Cardiac septum (tissue), 1 donor: ENCODE results near the gene ENPP7. TPM values are rescaled to one million over a fixed set of nuclear protein-coding genes. Genes with fewer than 3 reads are reported as not detected.
"Not testable (repeated sequence)": the region's sequence is repeated elsewhere in the genome, so short reads cannot be mapped to it uniquely, and the experiment has no call there.

Source experiments
- DNase-seq: peaks from one replicate; pipeline ENCODE4 v3.0.0-alpha.2; 2020; ENCODE audit warnings: low spot score
- intact Hi-C: fragments of 100-400 bp; cut with DNase I; formaldehyde crosslinking; loops from one replicate; pipeline ENCODE4 v1.14.0; 2022
- total RNA-seq: library from RNA; stranded (reverse); fragmentation: NEBNext Ultra II Directional; extraction: Animal tissue kit (Norgen Biotek cat#: 25700); gene quantifications from one replicate; pipeline ENCODE4 v1.2.1, GENCODE V29; 2021
- donor health status: DM: no; HTN: no; CAD: no.

The ENPP7 gene
- total RNA-seq, 1 donor from 2014 or later = not detected

GRCh38 chr17:79743614-79744013 is 12.9 kb downstream of the ENPP7 start:
- intact Hi-C loops = loop anchor here (5.0 kb wide), 1 partner anchor 249 kb away; no protein-coding TSS in a partner anchor

GRCh38 chr17:79745641-79746105 is 14.9 kb downstream of the ENPP7 start:
- intact Hi-C loops = loop anchor here (5.0 kb wide), 2 partner anchors 57 to 227 kb away; no protein-coding TSS in a partner anchor
- no peak for DNase-seq

More at GRCh38 chr17:79743614-79744013, 12.9 kb downstream of the ENPP7 start:
- no peak for DNase-seq

GRCh38 chr17:79746889-79747507 is 16.3 kb downstream of the ENPP7 start:
- intact Hi-C loops = loop anchor here (5.0 kb wide), 2 partner anchors 55 to 225 kb away; no protein-coding TSS in a partner anchor
- no peak for DNase-seq

GRCh38 chr17:79747508-79748294 is 17.0 kb downstream of the ENPP7 start:
- intact Hi-C loops = loop anchor here (5.0 kb wide), 2 partner anchors 55 to 225 kb away; no protein-coding TSS in a partner anchor
- no peak for DNase-seq

- DNase-seq = no peak
- intact Hi-C loops = loop anchor here (5.0 kb wide), 2 partner anchors 54 to 224 kb away; no protein-coding TSS in a partner anchor
These were observed 17.8 kb downstream of the ENPP7 start for GRCh38 chr17:79748295-79749099.

- DNase-seq = no peak
- intact Hi-C loops = loop anchor here (5.0 kb wide), 2 partner anchors 53 to 223 kb away; no protein-coding TSS in a partner anchor
These were observed 18.5 kb downstream of the ENPP7 start for GRCh38 chr17:79749156-79749815.

- DNase-seq = no peak
- intact Hi-C loops = loop anchor here (5.0 kb wide), 2 partner anchors 52 to 222 kb away; no protein-coding TSS in a partner anchor
These were observed 19.2 kb downstream of the ENPP7 start for GRCh38 chr17:79749958-79750357.

- intact Hi-C loops = no loop called here
- DNase-seq = no peak
These were observed 20.2 kb downstream of the ENPP7 start for GRCh38 chr17:79750650-79751545.

GRCh38 chr17:79752175-79752574 is 21.4 kb downstream of the ENPP7 start:
- intact Hi-C loops = no loop called here
- DNase-seq = no peak

GRCh38 chr17:79754370-79754769 is 23.6 kb downstream of the ENPP7 start:
- no peak for DNase-seq
- intact Hi-C loops = no loop called here

GRCh38 chr17:79754903-79755302 is 24.2 kb downstream of the ENPP7 start:
- DNase-seq, intact Hi-C loops: not testable (repeated sequence)

GRCh38 chr17:79755591-79755990 is 24.8 kb downstream of the ENPP7 start:
- DNase-seq = no peak
- intact Hi-C loops = no loop called here

GRCh38 chr17:79757140-79757745 is 26.5 kb downstream of the ENPP7 start:
- no peak for DNase-seq
- intact Hi-C loops = no loop called here

- DNase-seq = no peak
- intact Hi-C loops = no loop called here
These were observed 27.5 kb downstream of the ENPP7 start for GRCh38 chr17:79758271-79758670.

GRCh38 chr17:79760197-79760906 is 29.6 kb downstream of the ENPP7 start:
- DNase-seq = no peak
- intact Hi-C loops = no loop called here

GRCh38 chr17:79761894-79762589 is 31.3 kb downstream of the ENPP7 start:
- DNase-seq = no peak

GRCh38 chr17:79765708-79766107 is 35.0 kb downstream of the ENPP7 start:
- DNase-seq = no peak
- intact Hi-C loops = no loop called here

More at GRCh38 chr17:79761894-79762589, 31.3 kb downstream of the ENPP7 start:
- intact Hi-C loops = no loop called here
